Fibroblast of the conjunctiva (primary cell): ENCODE data around the gene DYNC1I1.

Source experiments
- DNase-seq: peaks from one replicate; pipeline ENCODE4 v3.0.0-alpha.2; 2010; ENCODE audit warnings: low read depth

The DYNC1I1 gene

GRCh38 chr7:95793658-95794057 is 21.3 kb downstream of the DYNC1I1 start:
- DNase-seq, result no peak

GRCh38 chr7:95794917-95795515 is 22.7 kb downstream of the DYNC1I1 start:
- DNase-seq, result no peak

- DNase-seq, result no peak
Measured at GRCh38 chr7:95796617-95797016, 24.3 kb downstream of the DYNC1I1 start.

- DNase-seq, result peak; percentile 14
Measured at GRCh38 chr7:95798401-95798930, 26.1 kb downstream of the DYNC1I1 start.

GRCh38 chr7:95800787-95801186 is 28.4 kb downstream of the DYNC1I1 start:
- DNase-seq, result no peak

GRCh38 chr7:95802270-95802669 is 29.9 kb downstream of the DYNC1I1 start:
- DNase-seq, result no peak

GRCh38 chr7:95804052-95804451 is 31.7 kb downstream of the DYNC1I1 start:
- DNase-seq, result no peak

DNA sequence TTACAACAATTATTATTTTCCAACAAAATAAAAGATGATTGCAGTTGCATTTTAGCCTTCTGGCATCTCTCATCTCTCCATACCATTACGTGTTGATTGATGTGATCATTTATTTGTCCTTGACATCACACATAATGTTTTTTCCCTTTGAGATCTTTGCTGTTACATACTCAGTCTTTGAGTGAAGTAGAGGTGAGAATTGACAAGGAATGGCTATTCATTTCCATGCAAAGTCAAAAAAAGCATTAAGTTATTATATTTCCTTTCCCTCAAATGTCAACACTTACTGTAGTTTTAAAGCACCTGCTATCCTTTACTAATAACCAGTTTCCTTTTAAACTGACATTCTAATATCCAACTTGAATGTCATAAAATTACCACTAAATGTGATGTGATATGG is 33.6 kb downstream of the DYNC1I1 start:
- no peak for DNase-seq

GRCh38 chr7:95808396-95808795 is 36.0 kb downstream of the DYNC1I1 start:
- DNase-seq, result no peak

GRCh38 chr7:95811846-95812445 is 39.6 kb downstream of the DYNC1I1 start:
- peak; percentile 50 for DNase-seq

DNA sequence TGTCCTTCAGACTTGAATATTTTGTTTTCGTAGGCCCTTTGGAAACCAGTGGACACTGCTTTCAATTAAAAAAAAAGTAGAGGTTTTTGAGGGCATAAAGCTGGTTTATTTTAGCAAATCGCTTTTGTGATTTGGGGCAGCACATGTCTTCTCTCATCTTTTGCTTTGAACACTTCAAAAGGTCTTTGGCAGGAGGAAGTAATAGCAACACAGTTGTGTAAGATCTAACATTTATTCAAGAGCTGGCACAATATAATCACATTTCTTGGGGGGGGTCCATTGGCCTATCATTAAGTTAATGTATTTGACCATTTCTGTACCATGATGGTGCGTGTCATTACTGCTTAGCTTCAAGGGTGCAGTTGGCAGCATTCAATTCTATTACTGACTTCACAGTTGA is 42.4 kb downstream of the DYNC1I1 start:
- no peak for DNase-seq

GRCh38 chr7:95817866-95818640 is 45.7 kb downstream of the DYNC1I1 start:
- DNase-seq, result no peak

- DNase-seq, result no peak
Measured at GRCh38 chr7:95820778-95821177, 48.4 kb downstream of the DYNC1I1 start.

- no peak for DNase-seq
Measured at GRCh38 chr7:95822717-95823116, 50.4 kb downstream of the DYNC1I1 start.

- DNase-seq, result no peak
Measured at GRCh38 chr7:95824616-95825015, 52.3 kb downstream of the DYNC1I1 start.

GRCh38 chr7:95828824-95829790 is 56.8 kb downstream of the DYNC1I1 start:
- no peak for DNase-seq

- no peak for DNase-seq
Measured at GRCh38 chr7:95840953-95841950, 68.9 kb downstream of the DYNC1I1 start.

- no peak for DNase-seq
Measured at GRCh38 chr7:95843286-95843685, 70.9 kb downstream of the DYNC1I1 start.

GRCh38 chr7:95845007-95845406 is 72.7 kb downstream of the DYNC1I1 start:
- DNase-seq, result no peak

DNA sequence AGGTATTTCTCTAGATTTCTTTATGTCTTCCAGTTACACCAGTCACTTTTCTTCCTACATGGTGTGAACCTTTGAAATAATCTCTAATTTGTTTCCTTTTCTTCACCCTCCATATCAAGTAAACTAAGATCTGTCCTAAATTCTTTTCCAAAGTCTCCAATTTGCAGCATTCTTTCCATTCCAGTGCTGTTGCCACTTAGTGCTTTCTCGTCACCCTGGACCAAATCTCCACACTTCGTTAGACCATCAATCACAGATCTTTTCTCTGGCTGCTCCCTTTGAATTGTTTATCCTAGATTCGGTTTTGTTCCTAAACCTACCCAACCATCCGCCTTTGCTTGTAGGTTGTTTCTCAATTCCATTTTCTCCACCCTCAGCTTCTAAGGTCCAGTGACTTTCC is 74.7 kb downstream of the DYNC1I1 start:
- no peak for DNase-seq

DNA sequence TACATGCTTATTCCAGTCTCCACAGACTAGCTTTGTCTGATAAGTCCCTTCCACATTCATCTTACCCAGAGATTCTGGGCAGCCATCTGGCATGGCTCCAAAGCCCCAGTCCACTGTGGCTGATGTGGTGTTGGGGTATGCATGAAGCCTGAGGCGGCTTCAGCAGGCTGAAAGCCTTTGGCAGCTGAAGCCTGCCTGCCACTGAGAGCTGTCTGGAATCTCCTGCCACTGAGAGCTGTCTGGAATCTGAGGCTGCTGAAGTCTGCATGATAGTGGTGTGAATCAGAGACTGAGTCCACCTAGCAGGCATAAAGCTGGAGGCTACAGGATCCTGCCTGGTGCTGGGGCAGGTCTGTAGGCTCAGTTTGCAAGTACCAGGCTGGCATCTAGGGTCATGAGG is 87.1 kb downstream of the DYNC1I1 start:
- DNase-seq, result no peak
